GM13976 (cell line): ENCODE measurements around the gene ATP2B3.

Experiments used
- DNase-seq: peaks from one replicate; pipeline ENCODE4 v3.0.0; 2012; ENCODE audit warnings: low spot score
- in situ Hi-C: fragments of 300-500 bp; cut with MboI; formaldehyde crosslinking; loops from one replicate; pipeline ENCODE4 v1.12.0; 2022; ENCODE audit warnings: low sequenced_read_pairs, mixed read lengths, inconsistent platforms; ENCODE audit not compliant: unreplicated experiment
- TF ChIP-seq, protein P1 (sequence below): IDR thresholded peaks from 2 replicates; pipeline ENCODE4 v1.5.1; 2012; ENCODE audit warnings: borderline replicate concordance, mild to moderate bottlenecking; ENCODE audit not compliant: insufficient read depth; ENCODE audit errors: extremely low read depth, missing control alignments, control extremely low read depth

ATP2B3 gene

DNA sequence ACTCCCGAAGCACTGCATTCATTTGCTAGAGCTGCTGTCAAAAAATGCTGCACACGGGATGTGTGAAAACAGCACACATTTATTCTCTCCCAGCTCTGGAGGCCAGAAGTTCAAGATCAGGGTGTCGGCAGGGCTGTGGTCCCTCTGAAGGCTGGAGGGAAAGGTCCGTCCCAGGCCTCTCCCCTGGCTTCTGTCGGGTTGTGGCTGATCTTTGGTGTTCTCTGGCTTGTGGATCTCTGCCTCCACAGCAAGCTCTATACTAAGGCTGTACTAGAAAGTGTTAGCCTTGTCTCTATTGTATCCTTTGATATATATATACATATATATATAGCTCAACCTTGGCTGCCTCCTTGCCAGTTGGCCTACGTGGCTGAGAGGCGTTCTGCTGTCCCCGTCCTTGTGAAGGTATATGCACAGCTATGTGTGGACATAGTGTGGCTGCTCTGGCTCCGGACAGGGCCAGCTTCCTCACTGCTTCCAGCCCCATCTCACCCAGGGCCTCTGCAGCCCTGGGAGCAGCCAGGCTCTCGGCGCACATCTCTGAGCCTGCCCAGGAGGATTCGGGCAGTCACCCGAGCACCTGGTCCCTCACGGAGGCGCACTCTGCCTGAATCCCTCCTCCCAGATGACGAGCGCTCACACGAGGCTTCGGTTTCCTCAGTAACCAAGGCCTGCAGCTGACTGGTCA lies 114.6 kb downstream of the ATP2B3 start:
- no peak for DNase-seq
- TF ChIP-seq, protein P1, sequence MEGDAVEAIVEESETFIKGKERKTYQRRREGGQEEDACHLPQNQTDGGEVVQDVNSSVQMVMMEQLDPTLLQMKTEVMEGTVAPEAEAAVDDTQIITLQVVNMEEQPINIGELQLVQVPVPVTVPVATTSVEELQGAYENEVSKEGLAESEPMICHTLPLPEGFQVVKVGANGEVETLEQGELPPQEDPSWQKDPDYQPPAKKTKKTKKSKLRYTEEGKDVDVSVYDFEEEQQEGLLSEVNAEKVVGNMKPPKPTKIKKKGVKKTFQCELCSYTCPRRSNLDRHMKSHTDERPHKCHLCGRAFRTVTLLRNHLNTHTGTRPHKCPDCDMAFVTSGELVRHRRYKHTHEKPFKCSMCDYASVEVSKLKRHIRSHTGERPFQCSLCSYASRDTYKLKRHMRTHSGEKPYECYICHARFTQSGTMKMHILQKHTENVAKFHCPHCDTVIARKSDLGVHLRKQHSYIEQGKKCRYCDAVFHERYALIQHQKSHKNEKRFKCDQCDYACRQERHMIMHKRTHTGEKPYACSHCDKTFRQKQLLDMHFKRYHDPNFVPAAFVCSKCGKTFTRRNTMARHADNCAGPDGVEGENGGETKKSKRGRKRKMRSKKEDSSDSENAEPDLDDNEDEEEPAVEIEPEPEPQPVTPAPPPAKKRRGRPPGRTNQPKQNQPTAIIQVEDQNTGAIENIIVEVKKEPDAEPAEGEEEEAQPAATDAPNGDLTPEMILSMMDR = no peak
- in situ Hi-C loops = no loop called here
